ENCODE results near the gene FMN1.
"Not testable (repeated sequence)": the region's sequence is repeated elsewhere in the genome, so short reads cannot be mapped to it uniquely, and the experiment has no call there.

FMN1 gene

GRCh38 chr15:32957219-32957618, 237.3 kb downstream of the FMN1 start:
- no peak for DNase-seq

- no peak for DNase-seq
Measured at GRCh38 chr15:32956711-32957110, 237.8 kb downstream of the FMN1 start.

GRCh38 chr15:32956006-32956405, 238.5 kb downstream of the FMN1 start:
- no peak for DNase-seq

- no peak for DNase-seq
Measured at GRCh38 chr15:32953533-32953910, 241.0 kb downstream of the FMN1 start.

GRCh38 chr15:32952901-32953532, 241.5 kb downstream of the FMN1 start:
- DNase-seq = no peak

- DNase-seq = no peak
Measured at GRCh38 chr15:32951736-32952464, 242.6 kb downstream of the FMN1 start.

- DNase-seq = not testable (repeated sequence)
Measured at GRCh38 chr15:32950051-32950450, 244.5 kb downstream of the FMN1 start.

GRCh38 chr15:32946210-32946609, 248.3 kb downstream of the FMN1 start:
- DNase-seq = no peak

GRCh38 chr15:32944431-32944830, 250.1 kb downstream of the FMN1 start:
- no peak for DNase-seq

GRCh38 chr15:32943711-32944110, 250.8 kb downstream of the FMN1 start:
- DNase-seq = no peak

- DNase-seq = no peak
Measured at GRCh38 chr15:32942401-32942841, 252.1 kb downstream of the FMN1 start.

GRCh38 chr15:32941823-32942222, 252.7 kb downstream of the FMN1 start:
- no peak for DNase-seq

GRCh38 chr15:32936976-32937375, 257.5 kb downstream of the FMN1 start:
- no peak for DNase-seq

GRCh38 chr15:32936283-32936918, 258.1 kb downstream of the FMN1 start:
- DNase-seq = no peak

- no peak for DNase-seq
Measured at GRCh38 chr15:32935139-32935538, 259.4 kb downstream of the FMN1 start.

GRCh38 chr15:32933236-32933635, 261.3 kb downstream of the FMN1 start:
- no peak for DNase-seq

- no peak for DNase-seq
Measured at GRCh38 chr15:32928876-32929275, 265.6 kb downstream of the FMN1 start.

GRCh38 chr15:32927124-32927523, 267.4 kb downstream of the FMN1 start:
- no peak for DNase-seq

GRCh38 chr15:32923176-32923575, 271.3 kb downstream of the FMN1 start:
- no peak for DNase-seq

- no peak for DNase-seq
Measured at GRCh38 chr15:32922541-32922940, 272.0 kb downstream of the FMN1 start.

GRCh38 chr15:32919749-32920414, 274.6 kb downstream of the FMN1 start:
- DNase-seq = no peak

- no peak for DNase-seq
Measured at GRCh38 chr15:32918547-32918946, 276.0 kb downstream of the FMN1 start.

- no peak for DNase-seq
Measured at GRCh38 chr15:32910839-32911238, 283.7 kb downstream of the FMN1 start.

GRCh38 chr15:32909431-32909830, 285.1 kb downstream of the FMN1 start:
- no peak for DNase-seq
